Smooth muscle cell (in vitro differentiated cells): ENCODE data around the gene RASL10A. TPM values are rescaled to one million over a fixed set of nuclear protein-coding genes. Genes with fewer than 3 reads are reported as not detected.

ENCODE experiments used
- DNase-seq: peaks from one replicate; lab custom pipeline; 2025; ENCODE audit not compliant: unreplicated experiment; lab: John Stamatoyannopoulos, UW
- H2AFZ ChIP-seq: fragments of 200-600 bp; sonication (generic); 2 replicates; pipeline ENCODE4 v1.6.0; 2016; ENCODE audit warnings: antibody characterized with exemption, low read depth, mild to moderate bottlenecking
- H3F3A ChIP-seq: fragments of 200-600 bp; sonication (generic); 2 replicates; pipeline ENCODE4 v1.6.0; 2017; ENCODE audit warnings: antibody characterized with exemption, low read depth
- H3K27ac ChIP-seq: fragments of 200-600 bp; sonication (generic); 2 replicates; pipeline ENCODE4 v1.5.1; 2016; ENCODE audit warnings: low read depth, mild to moderate bottlenecking
- H3K27me3 ChIP-seq: fragments of 200-600 bp; sonication (generic); 2 replicates; pipeline ENCODE4 v1.6.1; 2016; ENCODE audit warnings: low read depth, mild to moderate bottlenecking
- H3K36me3 ChIP-seq: fragments of 200-600 bp; sonication (generic); 2 replicates; pipeline ENCODE4 v1.5.1; 2016; ENCODE audit warnings: low read depth
- H3K4me1 ChIP-seq: fragments of 200-600 bp; sonication (generic); 2 replicates; pipeline ENCODE4 v1.5.1; 2016; ENCODE audit warnings: low read depth
- H3K4me2 ChIP-seq: fragments of 200-600 bp; sonication (generic); 2 replicates; pipeline ENCODE4 v1.6.0; 2016; ENCODE audit warnings: mild to moderate bottlenecking
- H3K4me3 ChIP-seq: fragments of 200-600 bp; sonication (generic); 2 replicates; pipeline ENCODE4 v1.5.1; 2016; ENCODE audit warnings: mild to moderate bottlenecking
- H3K79me2 ChIP-seq: fragments of 200-600 bp; sonication (generic); 2 replicates; pipeline ENCODE4 v1.6.0; 2016; ENCODE audit warnings: low read depth, mild to moderate bottlenecking
- H3K9ac ChIP-seq: fragments of 200-600 bp; sonication (generic); 2 replicates; pipeline ENCODE4 v1.6.0; 2016; ENCODE audit warnings: low read depth
- H3K9me3 ChIP-seq: fragments of 200-600 bp; sonication (generic); replicated peaks from 2 replicates; pipeline ENCODE4 v1.5.1; 2016; ENCODE audit warnings: low read depth
- H4K20me1 ChIP-seq: fragments of 200-600 bp; sonication (generic); 2 replicates; pipeline ENCODE4 v1.6.0; 2016; ENCODE audit warnings: low read depth
- CTCF ChIP-seq: fragments of 200-600 bp; sonication (generic); IDR thresholded peaks from 2 replicates; pipeline ENCODE4 v1.5.1; 2017; ENCODE audit warnings: borderline replicate concordance, mild to moderate bottlenecking, antibody characterized with exemption; ENCODE audit not compliant: insufficient read depth, poor library complexity, severe bottlenecking
- WGBS: methylation state at CpG from one replicate; pipeline ENCODE4 v1.1.7; 2016; ENCODE audit warnings: low lambda C conversion rate; 5-methylcytosine and 5-hydroxymethylcytosine counted together
- polyA plus RNA-seq: library from polyadenylated mRNA; unstranded; fragments of >200 nt; fragmentation: Nextera tagmentation; extraction: Ambion mirVana; gene quantifications from 2 replicates; pipeline ENCODE4 v1.2.1, GENCODE V29; 2016
- total RNA-seq: library from RNA; depleted of rRNA; stranded (reverse); fragments of >200 nt; gene quantifications from 2 replicates; pipeline ENCODE4 v1.2.3, GENCODE V29; 2014

Gene RASL10A
- total and polyA plus RNA-seq, 2 experiments from 2014 or later: not detected

- H3K4me3 ChIP-seq: no peak overlapping the region
- no peaks in the 10 kb centered on the region for H3K4me1 ChIP-seq
- 28% methylated on average over 9 of the region's 9 CpGs for WGBS
- no peak for DNase-seq
- no peak overlapping the region for H2AFZ ChIP-seq
- no peak overlapping the region for H3K27ac ChIP-seq
- TF ChIP-seq CTCF: no peak
- H3F3A ChIP-seq: no peaks in the 10 kb centered on the region
- H3K36me3 ChIP-seq: no peaks in the 10 kb centered on the region
- no peaks in the 10 kb centered on the region for H3K27me3 ChIP-seq
- no peaks in the 10 kb centered on the region for H3K9me3 ChIP-seq
- H3K4me2 ChIP-seq: no peak overlapping the region
- H3K9ac ChIP-seq: no peak overlapping the region
- no peaks in the 10 kb centered on the region for H4K20me1 ChIP-seq
- no peaks in the 10 kb centered on the region for H3K79me2 ChIP-seq
Measured at GRCh38 chr22:29330753-29331152, 15.3 kb upstream of the RASL10A start.

DNA sequence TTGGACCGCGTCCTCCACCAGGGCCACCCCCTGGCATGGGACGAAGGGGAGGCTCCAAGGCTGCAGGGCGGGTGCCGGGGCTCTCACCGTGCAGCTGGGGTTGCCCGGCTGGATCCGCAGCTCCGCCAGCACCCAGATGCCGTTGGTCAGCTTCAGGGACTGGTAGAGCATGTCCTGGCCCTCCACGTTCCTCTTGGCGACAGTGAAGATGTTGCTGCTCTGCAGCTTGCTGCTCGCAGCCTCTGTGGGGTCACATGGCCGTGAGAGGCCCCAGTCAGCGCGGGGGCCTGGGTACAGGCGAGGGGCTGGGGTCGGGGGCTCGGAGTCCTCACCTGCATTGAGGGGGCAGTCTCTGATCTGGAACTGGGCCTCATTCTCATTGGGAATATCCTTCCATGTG is 14.8 kb upstream of the RASL10A start:
- Histone ChIP-seq H3K4me1 (no peaks in the 10 kb centered on the region), H3K4me2 (no peak overlapping the region), H3K9ac (no peak overlapping the region), H3K79me2 (no peaks in the 10 kb centered on the region), H3K27me3 (no peaks in the 10 kb centered on the region), H3K27ac (no peak overlapping the region), H3F3A (no peaks in the 10 kb centered on the region), H3K9me3 (no peaks in the 10 kb centered on the region), H3K36me3 (no peaks in the 10 kb centered on the region), H3K4me3 (no peak overlapping the region), H4K20me1 (no peaks in the 10 kb centered on the region), H2AFZ (no peak overlapping the region)
- no peak for DNase-seq
- no peak for TF ChIP-seq CTCF
- 95% methylated on average over 19 of the region's 19 CpGs for WGBS

DNA sequence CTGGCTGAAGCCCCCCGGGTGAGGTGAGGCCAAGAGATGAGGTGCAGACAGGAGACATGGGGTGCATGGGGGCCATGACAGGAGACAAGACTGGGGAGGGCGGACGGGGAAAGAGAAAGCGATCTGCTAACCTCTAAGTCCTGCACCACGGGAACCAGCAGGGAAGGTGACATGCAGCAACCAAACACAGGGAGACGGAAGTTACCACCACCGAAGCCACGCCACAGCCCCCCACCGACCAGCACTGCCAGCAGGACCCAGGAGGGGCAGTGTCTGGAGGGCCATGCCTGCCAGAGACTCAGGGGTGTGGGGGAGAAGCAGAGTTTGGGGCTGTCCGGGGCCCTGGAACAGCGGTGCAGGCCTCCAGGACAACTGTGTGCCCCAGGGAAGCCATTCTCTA is 14.1 kb upstream of the RASL10A start:
- no peaks in the 10 kb centered on the region for H3K27me3 ChIP-seq
- no peak overlapping the region for H3K4me3 ChIP-seq
- no peak overlapping the region for H3K27ac ChIP-seq
- no peak overlapping the region for H3K4me2 ChIP-seq
- H3K9ac ChIP-seq: no peak overlapping the region
- H3F3A ChIP-seq: no peaks in the 10 kb centered on the region
- DNase-seq: no peak
- H3K4me1 ChIP-seq: no peaks in the 10 kb centered on the region
- TF ChIP-seq CTCF: no peak
- 89% methylated on average over 10 of the region's 11 CpGs for WGBS
- H2AFZ ChIP-seq: no peak overlapping the region
- no peaks in the 10 kb centered on the region for H3K9me3 ChIP-seq
- H4K20me1 ChIP-seq: no peaks in the 10 kb centered on the region
- no peaks in the 10 kb centered on the region for H3K79me2 ChIP-seq
- no peaks in the 10 kb centered on the region for H3K36me3 ChIP-seq
